DMS79 (cell line): ENCODE data around the gene DOCK8.

ENCODE experiments used
- DNase-seq: peaks from one replicate; lab custom pipeline; 2025; lab: John Stamatoyannopoulos, UW

Gene DOCK8

GRCh38 chr9:414595-414994 lies 199.9 kb downstream of the DOCK8 start:
- DNase-seq: no peak

GRCh38 chr9:419571-420171 lies 205.0 kb downstream of the DOCK8 start:
- no peak for DNase-seq

GRCh38 chr9:421896-422295 lies 207.2 kb downstream of the DOCK8 start:
- no peak for DNase-seq

- no peak for DNase-seq
Measured at GRCh38 chr9:426264-426663, 211.6 kb downstream of the DOCK8 start.

- DNase-seq: no peak
Measured at GRCh38 chr9:426976-427375, 212.3 kb downstream of the DOCK8 start.

GRCh38 chr9:431701-432100 lies 217.0 kb downstream of the DOCK8 start:
- no peak for DNase-seq

- DNase-seq: no peak
Measured at GRCh38 chr9:436482-436881, 221.8 kb downstream of the DOCK8 start.

GRCh38 chr9:437066-437465 lies 222.4 kb downstream of the DOCK8 start:
- no peak for DNase-seq

- no peak for DNase-seq
Measured at GRCh38 chr9:437574-438001, 222.9 kb downstream of the DOCK8 start.

GRCh38 chr9:438066-438465 lies 223.4 kb downstream of the DOCK8 start:
- DNase-seq: no peak

- no peak for DNase-seq
Measured at GRCh38 chr9:438961-439768, 224.5 kb downstream of the DOCK8 start.

GRCh38 chr9:441126-441525 lies 226.5 kb downstream of the DOCK8 start:
- no peak for DNase-seq

GRCh38 chr9:444528-444927 lies 229.9 kb downstream of the DOCK8 start:
- no peak for DNase-seq

GRCh38 chr9:445033-445432 lies 230.4 kb downstream of the DOCK8 start:
- DNase-seq: no peak

- no peak for DNase-seq
Measured at GRCh38 chr9:446074-446699, 231.5 kb downstream of the DOCK8 start.

- DNase-seq: no peak
Measured at GRCh38 chr9:447230-448025, 232.8 kb downstream of the DOCK8 start.

- no peak for DNase-seq
Measured at GRCh38 chr9:450057-450456, 235.4 kb downstream of the DOCK8 start.

GRCh38 chr9:450561-450960 lies 235.9 kb downstream of the DOCK8 start:
- DNase-seq: no peak

- DNase-seq: no peak
Measured at GRCh38 chr9:453832-454231, 239.2 kb downstream of the DOCK8 start.

- DNase-seq: no peak
Measured at GRCh38 chr9:456365-456764, 241.7 kb downstream of the DOCK8 start.

- DNase-seq: no peak
Measured at GRCh38 chr9:458590-458989, 243.9 kb downstream of the DOCK8 start.
